ENCODE results near the gene CDH23. TPM values are rescaled to one million over a fixed set of nuclear protein-coding genes. Genes with fewer than 3 reads are reported as not detected.

CDH23 gene
- total RNA-seq, 1 experiment from 2014 or later: 0.34 TPM

DNA sequence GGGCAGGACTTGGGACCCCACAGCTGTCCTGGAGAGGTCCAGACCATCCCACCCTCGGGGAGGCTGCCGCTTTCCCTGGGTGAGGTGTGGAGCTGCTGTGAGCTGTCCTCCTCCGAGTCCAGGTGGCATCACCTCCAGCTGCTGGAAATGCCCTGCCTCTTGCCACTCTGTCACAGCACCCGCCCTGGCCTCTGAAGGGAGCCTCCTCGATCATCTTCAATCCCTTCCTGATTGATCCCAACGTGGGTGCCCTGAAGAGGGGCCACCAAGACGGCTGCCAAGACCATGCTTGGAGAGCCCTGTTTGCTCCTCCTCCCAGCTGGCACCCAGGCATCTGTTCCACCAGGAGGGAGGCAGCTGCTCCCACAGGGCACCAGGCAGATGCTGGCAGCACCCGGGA is 318.3 kb downstream of the CDH23 start:
- no peaks in the 10 kb centered on the region for H3K9me3 ChIP-seq
- no peaks in the 10 kb centered on the region for H3K27me3 ChIP-seq (replicated peaks; ENCODE audit: control insufficient read depth, insufficient read depth, low read length)
- CTCF ChIA-PET: interaction anchor here (0.8 kb wide), 1 partner anchor 19 kb away, joined by 3 read pairs; no protein-coding TSS in a partner anchor
- H3K27me3 Mint-ChIP-seq (ENCODE audit: insufficient read depth, unreplicated experiment): no peaks in the 10 kb centered on the region
- H3K4me1 ChIP-seq: peaks cover 10% of the 10 kb centered on the region
- no peak overlapping the region for H3K27ac Mint-ChIP-seq (ENCODE audit: unreplicated experiment)
- no peak overlapping the region for H3K4me3 Mint-ChIP-seq (ENCODE audit: unreplicated experiment)
- POLR2A ChIA-PET: no interaction called here
- no peak overlapping the region for H3K4me3 ChIP-seq (ENCODE audit: low read depth, low read length)
- no peaks in the 10 kb centered on the region for H3K36me3 Mint-ChIP-seq (ENCODE audit: insufficient read depth, unreplicated experiment)
- H3K36me3 ChIP-seq (ENCODE audit: control insufficient read depth, insufficient read depth, low read length): no peaks in the 10 kb centered on the region
- TF ChIP-seq, protein P1, sequence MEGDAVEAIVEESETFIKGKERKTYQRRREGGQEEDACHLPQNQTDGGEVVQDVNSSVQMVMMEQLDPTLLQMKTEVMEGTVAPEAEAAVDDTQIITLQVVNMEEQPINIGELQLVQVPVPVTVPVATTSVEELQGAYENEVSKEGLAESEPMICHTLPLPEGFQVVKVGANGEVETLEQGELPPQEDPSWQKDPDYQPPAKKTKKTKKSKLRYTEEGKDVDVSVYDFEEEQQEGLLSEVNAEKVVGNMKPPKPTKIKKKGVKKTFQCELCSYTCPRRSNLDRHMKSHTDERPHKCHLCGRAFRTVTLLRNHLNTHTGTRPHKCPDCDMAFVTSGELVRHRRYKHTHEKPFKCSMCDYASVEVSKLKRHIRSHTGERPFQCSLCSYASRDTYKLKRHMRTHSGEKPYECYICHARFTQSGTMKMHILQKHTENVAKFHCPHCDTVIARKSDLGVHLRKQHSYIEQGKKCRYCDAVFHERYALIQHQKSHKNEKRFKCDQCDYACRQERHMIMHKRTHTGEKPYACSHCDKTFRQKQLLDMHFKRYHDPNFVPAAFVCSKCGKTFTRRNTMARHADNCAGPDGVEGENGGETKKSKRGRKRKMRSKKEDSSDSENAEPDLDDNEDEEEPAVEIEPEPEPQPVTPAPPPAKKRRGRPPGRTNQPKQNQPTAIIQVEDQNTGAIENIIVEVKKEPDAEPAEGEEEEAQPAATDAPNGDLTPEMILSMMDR (IDR thresholded peaks at IDR 0.05; ENCODE audit: insufficient read depth in 1 of 2, low read depth in 1 of 2, low read length in 1 of 2, severe bottlenecking in 1 of 2, unreplicated experiment in 1 of 2): no peak
- no peak for DNase-seq
- intact Hi-C loops (cut with micrococcal nuclease; ENCODE audit: unreplicated experiment): no loop called here
- no peaks in the 10 kb centered on the region for H3K9me3 Mint-ChIP-seq (ENCODE audit: unreplicated experiment)
- no peaks in the 10 kb centered on the region for H3K4me1 Mint-ChIP-seq (ENCODE audit: low read depth, unreplicated experiment)
- no TSS peak for BruUV-seq (replicated peaks)

DNA sequence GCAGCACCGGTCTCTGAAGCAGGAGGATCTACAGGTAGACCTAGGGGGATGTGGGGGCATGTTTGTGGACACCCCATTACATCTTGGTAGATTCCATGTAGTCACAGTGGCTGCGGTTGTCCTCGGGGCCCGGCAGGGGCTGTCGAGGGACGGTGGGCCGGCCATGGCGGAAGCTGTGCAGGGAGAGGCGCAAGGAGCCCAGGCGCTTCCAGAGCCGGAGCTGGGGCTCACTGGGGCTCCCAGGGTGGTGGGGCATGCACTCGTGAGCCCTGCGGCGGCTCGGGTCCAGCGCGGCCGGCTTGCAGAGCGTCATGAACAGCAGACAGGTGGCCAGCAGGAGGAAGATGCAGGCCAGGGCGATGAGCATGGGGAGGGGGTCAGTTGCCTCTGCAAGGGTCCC is 319.1 kb downstream of the CDH23 start:
- no TSS peak for BruUV-seq (replicated peaks)
- no peaks in the 10 kb centered on the region for H3K27me3 Mint-ChIP-seq (ENCODE audit: insufficient read depth, unreplicated experiment)
- H3K27ac Mint-ChIP-seq (ENCODE audit: unreplicated experiment): no peak overlapping the region
- no peaks in the 10 kb centered on the region for H3K9me3 Mint-ChIP-seq (ENCODE audit: unreplicated experiment)
- intact Hi-C loops (cut with micrococcal nuclease; ENCODE audit: unreplicated experiment): no loop called here
- TF ChIP-seq, protein P1 (IDR thresholded peaks at IDR 0.05; ENCODE audit: insufficient read depth in 1 of 2, low read depth in 1 of 2, low read length in 1 of 2, severe bottlenecking in 1 of 2, unreplicated experiment in 1 of 2): no peak
- ChIA-PET CTCF (interaction anchor here (0.8 kb wide), 1 partner anchor 8 kb away, joined by 3 read pairs; no protein-coding TSS in a partner anchor), POLR2A (no interaction called here)
- no peaks in the 10 kb centered on the region for H3K36me3 Mint-ChIP-seq (ENCODE audit: insufficient read depth, unreplicated experiment)
- no peak overlapping the region for H3K4me3 Mint-ChIP-seq (ENCODE audit: unreplicated experiment)
- no peaks in the 10 kb centered on the region for H3K4me1 Mint-ChIP-seq (ENCODE audit: low read depth, unreplicated experiment)
- no peak for DNase-seq
- H3K4me3 ChIP-seq (ENCODE audit: low read depth, low read length): no peak overlapping the region
- no peaks in the 10 kb centered on the region for H3K36me3 ChIP-seq (ENCODE audit: control insufficient read depth, insufficient read depth, low read length)
- H3K27me3 ChIP-seq (replicated peaks; ENCODE audit: control insufficient read depth, insufficient read depth, low read length): no peaks in the 10 kb centered on the region
- H3K4me1 ChIP-seq: peaks cover 10% of the 10 kb centered on the region
- H3K9me3 ChIP-seq: no peaks in the 10 kb centered on the region

DNA sequence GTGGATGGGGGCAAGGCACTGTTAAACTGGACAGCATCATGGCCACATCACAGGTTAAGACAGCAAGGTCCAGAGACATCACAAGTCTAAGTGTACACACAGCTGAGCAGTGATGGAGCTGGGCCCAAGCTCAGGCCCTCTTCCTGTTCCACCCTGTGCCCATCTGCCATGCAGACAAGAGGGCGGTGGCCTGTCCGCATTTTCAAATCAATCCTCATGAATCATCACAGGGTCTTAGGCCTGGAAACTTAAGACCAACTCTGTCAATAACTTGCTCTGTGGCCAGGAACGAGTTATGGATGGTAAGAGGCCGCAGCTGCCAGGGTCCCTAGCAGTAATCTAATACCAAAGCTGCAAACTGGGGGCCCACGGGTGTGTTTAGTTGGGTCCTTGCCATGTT is 319.7 kb downstream of the CDH23 start:
- Mint-ChIP-seq H3K36me3 (ENCODE audit: insufficient read depth, unreplicated experiment) (no peaks in the 10 kb centered on the region), H3K27me3 (ENCODE audit: insufficient read depth, unreplicated experiment) (no peaks in the 10 kb centered on the region), H3K4me3 (ENCODE audit: unreplicated experiment) (no peak overlapping the region), H3K9me3 (ENCODE audit: unreplicated experiment) (no peaks in the 10 kb centered on the region), H3K4me1 (ENCODE audit: low read depth, unreplicated experiment) (no peaks in the 10 kb centered on the region), H3K27ac (ENCODE audit: unreplicated experiment) (no peak overlapping the region)
- ChIA-PET POLR2A (no interaction called here), CTCF (interaction anchor here (0.8 kb wide), 1 partner anchor 8 kb away, joined by 3 read pairs; no protein-coding TSS in a partner anchor)
- Histone ChIP-seq H3K36me3 (ENCODE audit: control insufficient read depth, insufficient read depth, low read length) (no peaks in the 10 kb centered on the region), H3K27me3 (replicated peaks; ENCODE audit: control insufficient read depth, insufficient read depth, low read length) (0 out of 2 replicates have a peak, but pooled peaks cover 1% of the 10 kb centered on the region), H3K4me1 (peaks cover 10% of the 10 kb centered on the region), H3K4me3 (ENCODE audit: low read depth, low read length) (no peak overlapping the region), H3K9me3 (no peaks in the 10 kb centered on the region)
- intact Hi-C loops (cut with micrococcal nuclease; ENCODE audit: unreplicated experiment): no loop called here
- TF ChIP-seq, protein P1 (IDR thresholded peaks at IDR 0.05; ENCODE audit: insufficient read depth in 1 of 2, low read depth in 1 of 2, low read length in 1 of 2, severe bottlenecking in 1 of 2, unreplicated experiment in 1 of 2): no peak
- no peak for DNase-seq
- no TSS peak for BruUV-seq (replicated peaks)

All from Caco-2 (cell line).